ENCODE results near the gene PHF10. TPM values are rescaled to one million over a fixed set of nuclear protein-coding genes. Genes with fewer than 3 reads are reported as not detected.
"Not testable (repeated sequence)": the region's sequence is repeated elsewhere in the genome, so short reads cannot be mapped to it uniquely, and the experiment has no call there.

PHF10 gene
- total RNA-seq, result 72.2 TPM

DNA sequence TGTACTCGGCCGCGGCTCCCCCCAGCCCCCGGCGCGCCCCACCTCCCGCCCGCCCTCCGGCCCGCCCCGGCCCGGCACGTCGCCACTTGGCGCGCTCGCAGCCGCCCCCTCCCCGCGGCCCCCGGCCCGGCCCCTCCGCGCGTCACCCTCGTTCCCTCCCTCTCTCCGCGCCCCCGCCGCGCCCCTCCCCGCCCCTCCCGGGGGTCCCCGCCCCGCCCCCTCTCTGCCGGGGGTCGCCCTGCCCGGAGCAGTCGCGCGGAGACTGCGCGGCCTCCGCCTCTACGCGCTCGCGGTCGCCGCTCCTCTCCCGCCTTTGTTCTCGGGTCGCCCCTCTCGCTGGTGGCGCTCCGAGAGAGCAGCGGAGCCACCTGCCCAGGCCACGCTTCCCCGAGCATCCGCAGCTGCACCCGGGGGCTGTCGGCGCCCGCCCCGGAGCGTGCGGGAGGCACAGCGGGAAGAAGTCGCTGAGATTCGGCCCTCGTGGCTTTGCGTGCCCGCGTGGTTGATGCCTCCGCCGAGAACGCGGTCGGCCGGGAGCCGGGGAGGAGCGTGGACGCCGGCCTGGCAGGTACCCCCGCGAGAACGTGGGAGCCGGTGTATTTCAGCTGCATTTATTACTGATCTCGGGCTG, at the start of gene PHF10:
Gene PHF10, minus strand, starts transcription at position 7 of the 631 bp plus-strand sequence. CDS start 569 bp downstream, outside the sequence.
- peak; percentile 92 for DNase-seq

DNA sequence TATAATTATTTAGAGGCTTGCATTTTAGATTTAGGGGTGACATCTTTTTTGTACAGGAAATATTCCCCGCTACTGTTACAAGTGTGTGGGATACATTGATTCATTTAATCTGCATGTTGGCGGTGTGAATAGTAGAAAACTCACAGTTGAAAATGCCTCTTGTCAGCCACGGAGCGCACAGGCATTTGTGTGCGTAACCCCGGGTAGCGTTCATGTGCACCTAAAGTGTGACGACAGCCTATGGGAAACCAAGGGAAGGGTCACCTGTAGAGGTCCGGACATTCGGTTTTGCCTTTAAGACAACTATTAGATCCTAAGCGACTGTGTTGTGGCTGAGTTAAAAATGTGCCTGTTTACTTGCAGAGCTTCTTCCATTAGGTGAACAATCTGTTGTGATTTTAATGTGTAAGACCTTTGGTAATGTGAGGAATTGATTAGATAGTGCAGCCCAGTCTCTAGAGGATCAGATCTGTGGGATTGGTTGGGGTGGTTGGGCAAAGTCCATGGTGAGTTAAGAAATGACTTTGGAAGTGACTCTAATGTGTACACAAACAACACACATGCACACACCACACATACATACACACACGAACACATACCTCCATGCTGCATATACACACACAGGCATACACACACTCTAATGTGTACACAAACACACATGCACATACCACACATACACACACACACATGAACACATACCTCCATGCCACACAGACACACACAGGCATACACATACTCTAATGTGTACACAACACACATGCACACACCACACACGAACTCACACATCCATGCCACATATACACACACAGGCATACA, 42.8 kb upstream of the PHF10 start:
- no peak for DNase-seq

DNA sequence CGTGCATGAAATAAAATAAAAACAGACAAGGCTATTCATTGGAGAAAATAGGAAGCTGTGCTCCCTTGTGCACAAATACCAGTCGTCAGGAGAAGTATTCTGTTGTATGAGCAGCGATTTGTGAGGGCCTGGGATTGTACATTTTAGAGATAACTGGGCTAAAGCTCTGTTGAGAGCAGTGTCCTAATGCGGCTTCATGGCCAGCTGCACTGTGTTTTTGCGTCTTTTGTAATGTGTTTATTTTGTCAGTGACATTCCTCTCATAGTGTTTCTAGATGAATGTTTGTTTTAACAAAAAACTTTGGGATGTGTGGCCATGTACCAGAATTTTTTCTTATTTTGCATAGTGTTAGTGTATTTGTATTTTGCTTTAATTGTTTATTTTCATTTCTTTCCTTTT, 41.9 kb upstream of the PHF10 start:
- no peak for DNase-seq

DNA sequence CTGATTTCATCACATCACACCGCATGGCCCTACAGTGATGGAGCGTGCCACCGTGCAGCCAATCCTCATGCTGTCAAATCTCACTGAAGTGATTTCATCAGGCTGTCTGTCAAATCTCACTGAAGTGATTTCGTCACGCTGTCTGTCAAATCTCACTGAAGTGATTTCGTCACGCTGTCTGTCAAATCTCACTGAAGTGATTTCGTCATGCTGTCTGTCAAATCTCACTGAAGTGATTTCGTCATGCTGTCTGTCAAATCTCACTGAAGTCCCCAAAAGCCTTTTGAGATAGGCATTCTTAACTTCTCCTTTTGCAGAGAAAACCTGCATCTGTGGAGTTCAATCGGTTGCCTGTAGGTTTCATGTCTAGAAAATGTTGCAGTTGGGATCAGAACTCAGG, 41.5 kb upstream of the PHF10 start:
- not testable (repeated sequence) for DNase-seq

DNA sequence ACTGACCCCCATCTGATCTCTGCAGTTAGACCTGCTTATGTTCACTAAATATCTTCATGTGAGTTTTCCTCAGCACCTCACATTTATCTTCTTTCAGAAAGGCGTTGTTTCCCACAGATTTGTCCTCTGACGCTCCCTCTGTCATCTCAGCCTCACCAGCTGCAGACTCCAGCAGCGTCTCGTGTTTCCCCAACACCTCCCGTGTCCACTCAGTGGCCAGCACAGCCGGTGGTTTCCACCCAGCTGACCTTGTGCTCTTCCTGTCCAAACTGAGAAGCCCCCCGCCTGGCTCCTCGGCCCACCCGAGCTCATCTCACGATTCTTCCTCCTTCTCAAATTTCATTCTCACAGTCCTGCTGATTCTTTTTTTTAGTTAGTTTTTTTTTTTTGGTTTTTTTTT, 39.6 kb upstream of the PHF10 start:
- no peak for DNase-seq

DNA sequence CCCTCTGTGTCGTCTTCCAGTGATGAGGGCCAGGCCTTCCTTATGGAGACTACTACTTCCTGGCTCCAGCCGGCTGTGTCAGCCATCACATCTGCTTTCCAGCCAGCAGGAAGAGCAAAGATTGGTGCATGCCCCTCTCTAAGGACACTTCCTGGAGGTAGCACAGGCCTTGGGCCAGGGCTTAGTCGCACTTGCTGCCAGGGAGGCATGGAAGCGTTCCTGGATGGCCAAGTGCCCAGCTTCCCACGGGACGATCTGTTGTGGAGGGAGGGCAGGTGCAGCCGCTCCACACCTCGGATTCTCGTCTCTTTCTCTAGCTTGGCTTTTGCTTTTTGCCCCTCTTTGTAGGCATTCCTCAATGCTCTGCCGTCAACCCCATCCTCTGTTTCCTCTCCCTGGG, 39.0 kb upstream of the PHF10 start:
- no peak for DNase-seq

DNA sequence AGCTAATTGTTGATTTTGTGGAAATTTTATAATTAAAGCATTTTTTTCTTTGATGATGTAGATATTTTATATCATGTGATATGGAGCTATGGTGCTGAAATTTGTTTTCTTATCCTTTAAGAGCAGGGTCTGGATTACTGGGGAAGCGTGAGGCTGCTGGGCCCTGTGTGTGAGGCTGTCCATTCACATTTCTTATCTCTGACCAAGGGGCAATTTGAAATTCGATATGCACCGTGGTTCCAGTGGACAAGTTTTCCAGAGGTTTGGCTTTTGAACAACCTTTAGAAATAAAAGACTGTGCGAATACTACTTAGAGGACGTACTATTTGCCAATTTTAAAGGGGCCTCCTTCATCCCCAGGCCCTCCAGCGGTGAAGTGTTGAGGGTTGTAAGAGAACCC, 30.9 kb upstream of the PHF10 start:
- DNase-seq, result no peak

DNA sequence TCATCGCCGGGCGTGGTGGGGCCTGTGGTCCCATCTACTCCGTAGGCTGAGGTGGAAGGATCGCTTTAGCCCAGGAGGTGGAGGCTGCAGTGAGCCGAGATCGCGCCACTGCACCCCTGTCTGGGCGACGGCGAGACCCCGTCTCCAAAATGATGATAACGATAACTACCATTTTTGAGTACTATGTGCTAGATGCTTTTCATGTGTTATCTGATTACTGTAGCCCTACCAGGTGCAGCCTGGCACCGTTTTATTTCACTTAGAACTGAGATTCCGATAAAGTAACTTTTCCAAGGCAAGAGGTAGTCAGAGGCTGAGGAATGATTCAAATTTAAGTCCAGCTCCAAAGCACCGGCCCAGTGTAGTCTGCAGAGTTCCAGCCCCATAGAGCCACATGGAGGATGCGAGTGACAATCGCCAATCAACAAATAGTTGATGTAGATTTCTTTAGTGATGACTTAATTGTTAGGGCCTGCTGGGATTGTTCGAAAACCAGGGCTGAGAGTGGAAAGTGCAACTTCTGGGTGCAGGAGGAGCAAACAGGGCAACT, 27.8 kb upstream of the PHF10 start:
- no peak for DNase-seq

DNA sequence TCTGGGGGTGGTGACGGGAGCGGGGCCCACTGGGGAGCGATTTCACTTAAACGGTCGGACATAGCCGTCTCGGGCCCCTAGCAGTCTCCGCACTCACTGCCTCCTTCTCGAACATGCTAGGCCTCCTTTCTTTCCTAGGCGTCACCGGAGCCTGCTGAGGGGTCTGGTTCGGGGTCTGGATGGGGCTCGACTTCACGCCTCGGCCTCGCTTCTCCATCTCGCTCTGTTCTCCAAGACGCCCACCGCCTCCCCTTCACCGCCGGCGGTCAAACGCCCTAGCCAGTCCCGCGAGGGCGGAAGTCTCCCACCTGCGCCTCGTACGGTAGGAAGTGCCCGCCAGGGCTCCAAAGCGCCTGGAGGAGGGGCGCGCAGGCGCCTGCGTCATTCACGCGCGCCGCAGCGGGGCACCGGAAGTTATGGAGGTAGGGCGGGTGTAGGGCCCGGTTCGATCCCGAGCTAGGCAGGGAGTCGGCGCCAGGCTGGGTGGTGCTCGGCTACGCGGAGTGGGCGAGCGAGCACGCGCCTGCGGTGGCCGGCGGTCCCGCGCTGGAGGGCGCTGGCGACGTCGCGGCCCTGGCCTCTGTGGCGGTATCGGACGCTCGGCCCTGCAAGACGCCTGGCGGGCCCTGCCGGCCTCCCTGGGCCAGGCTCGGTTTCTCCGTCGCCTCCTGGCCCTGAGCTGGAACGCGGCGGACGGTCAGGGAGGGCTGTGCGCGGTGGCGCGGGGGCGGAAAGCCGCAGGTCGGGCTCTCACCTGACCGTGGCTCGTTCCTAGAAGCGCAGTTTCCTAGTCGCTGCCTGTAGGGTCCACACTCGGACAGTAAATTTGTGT, 27.2 kb upstream of the PHF10 start, which contains the start of the genes DYNLT2 and ERMARD:
Gene DYNLT2, minus strand, starts transcription at position 331 of the 832 bp plus-strand sequence. Its CDS starts 114 bp downstream, at position 217.
Gene ERMARD, plus strand, starts transcription at position 381 of the 832 bp plus-strand sequence. Its CDS starts 36 bp downstream, at position 417.
- peak; percentile 97 for DNase-seq

DNA sequence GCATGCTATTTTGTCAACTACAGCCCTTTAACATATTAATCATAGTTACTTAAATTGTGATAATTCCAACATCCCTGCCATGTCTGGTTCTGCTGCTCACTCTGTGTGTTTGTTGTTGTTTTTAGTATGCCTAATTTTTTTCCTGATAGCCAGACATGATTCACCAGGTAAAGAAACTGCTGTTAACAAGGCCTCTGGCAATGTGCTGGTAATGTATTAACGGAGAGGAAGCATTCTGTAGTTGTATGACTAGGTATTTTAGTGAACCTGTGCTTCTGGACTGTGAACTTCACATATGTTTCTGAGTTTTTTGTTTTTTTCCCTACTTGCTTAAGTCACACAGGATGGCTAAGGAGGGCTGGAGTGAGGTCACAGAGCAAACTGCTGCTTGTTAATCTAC, 22.3 kb upstream of the PHF10 start:
- no peak for DNase-seq

DNA sequence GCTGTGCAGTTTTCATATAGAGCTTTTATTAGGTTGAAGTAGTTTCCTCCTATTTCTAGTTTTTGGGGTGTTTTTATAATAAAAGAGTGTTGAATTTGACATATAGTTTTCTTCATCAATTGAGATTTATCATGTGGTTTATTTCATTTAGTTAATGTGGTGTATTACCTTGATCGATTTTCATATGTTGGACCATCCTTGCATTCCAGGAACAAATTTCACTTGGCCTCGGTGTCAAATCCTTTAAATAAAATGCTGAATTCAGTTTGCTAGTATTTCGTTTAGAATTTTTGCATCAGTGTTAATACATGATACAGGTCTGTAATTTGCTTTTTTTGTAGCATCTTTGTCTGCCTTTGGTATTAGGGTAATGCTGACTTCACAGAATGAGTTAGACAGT, 21.1 kb upstream of the PHF10 start:
- no peak for DNase-seq

DNA sequence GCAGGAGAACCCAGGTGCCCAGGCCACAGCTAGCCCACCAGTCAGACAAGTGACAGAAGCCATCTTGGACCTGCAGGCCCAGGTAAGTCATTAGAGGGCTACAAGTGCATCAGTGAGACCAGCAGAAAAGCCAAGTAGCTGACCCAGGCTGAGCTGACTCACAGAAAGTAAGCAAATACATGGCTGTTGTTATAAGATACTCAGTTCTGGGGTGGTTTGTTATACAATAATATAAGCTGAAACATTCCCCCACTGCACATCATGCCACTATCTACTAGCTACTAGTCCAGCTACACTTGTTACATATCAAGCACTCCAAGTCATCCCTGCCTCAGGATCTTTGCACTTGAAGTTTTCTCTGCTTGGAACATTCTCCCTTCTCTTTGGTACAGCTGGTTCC, 17.0 kb upstream of the PHF10 start:
- no peak for DNase-seq

DNA sequence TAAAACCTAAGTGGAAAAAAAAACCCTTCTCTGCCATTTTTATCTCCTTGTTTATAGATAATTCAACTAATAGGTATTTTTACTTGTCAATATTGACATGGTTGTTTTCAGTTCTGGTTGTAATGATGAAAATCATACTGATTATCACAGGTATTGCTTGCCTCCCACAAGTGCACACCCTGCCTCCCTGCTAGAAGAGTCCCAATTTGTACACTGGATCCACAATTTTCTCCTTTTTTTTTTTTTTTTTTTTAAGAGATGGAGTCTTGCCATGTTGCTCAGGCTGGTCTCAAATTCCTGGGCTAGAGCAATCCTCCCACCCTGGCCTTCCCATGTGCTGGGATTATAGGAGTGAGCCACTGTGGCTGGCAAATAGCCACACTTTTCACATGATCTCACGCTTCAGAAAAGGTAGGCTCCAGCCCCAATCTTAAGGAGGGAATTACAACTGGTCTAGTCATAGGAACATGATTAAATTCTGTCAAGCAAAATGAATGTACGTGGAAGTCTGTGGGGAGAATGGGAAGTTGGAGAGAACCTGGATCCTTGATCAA, 14.8 kb upstream of the PHF10 start:
- peak; percentile 17 for DNase-seq

DNA sequence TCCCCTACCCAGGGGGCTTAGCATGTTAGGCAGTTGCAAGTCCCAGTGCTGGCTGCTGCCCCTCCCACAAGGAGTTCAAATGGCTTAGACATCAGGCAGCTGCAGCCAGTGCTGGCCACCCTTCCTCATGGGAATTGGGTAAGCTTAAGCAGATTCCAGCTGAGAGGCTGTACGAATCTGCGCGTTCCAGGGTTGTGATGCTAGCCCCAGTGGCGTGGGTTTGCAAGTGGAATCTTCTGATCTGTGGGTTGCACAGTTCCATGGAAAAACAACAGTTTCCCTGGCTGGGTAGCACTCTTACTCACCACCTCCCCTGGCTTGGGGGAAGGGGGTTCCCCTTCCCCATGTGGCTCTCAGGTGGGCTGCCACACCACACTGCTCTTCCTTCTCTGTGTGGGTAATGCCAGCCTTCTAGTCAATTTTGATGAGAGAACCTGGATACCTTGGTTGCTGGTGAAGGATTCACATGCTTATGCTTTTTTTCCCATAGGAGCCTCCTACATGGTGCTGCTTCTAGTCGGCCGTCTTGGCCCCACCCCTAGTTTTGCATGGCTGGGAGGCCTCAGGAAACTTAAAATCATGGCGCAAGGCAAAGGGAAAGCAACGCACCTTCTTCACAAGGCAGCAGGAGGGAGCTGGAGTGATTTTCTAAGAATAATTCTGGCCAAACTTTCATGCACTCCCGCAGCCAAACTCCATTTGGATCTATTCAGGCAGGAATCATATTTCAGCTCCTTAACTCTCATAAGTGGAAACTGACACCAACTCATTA, 14.1 kb upstream of the PHF10 start:
- peak; percentile 71 for DNase-seq

DNA sequence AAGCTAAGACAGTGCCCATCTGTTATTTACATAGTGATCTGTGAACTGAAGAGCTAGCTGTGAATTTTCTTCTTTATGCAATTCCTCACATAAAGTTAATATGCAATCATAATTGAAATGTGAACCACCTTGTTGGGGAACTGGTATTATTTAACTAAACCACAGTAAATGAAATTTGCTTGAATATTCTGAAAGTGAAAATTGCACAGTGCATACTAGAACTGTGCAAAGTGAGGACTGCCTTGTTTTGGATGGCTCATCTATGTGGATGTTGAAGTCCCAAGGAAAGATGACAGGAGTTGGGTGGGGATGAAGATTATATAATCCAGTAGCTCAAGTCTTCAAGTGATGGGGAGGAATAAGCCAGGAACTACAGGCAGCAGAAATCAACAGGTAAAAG, 5.7 kb upstream of the PHF10 start:
- DNase-seq, result no peak

DNA sequence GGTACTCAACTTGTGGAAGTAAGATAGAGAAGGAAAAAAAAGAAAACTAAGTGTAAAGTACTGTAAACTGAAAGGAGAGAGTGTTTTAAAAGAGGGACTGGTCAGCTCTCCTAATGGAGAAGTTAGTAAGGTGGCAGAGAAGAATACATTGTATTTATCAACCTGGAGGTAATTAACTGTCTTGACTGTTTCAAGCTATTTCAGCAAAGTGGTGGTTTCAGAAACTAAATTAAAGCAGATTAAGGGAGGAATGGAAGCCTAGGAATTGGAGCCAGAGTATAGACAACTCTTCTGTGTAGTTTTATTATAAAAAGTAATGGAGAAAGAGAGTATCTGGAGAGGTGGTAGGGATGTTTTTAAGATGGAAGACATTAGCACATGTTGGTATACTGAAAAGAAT, 2.7 kb upstream of the PHF10 start:
- DNase-seq, result no peak

DNA sequence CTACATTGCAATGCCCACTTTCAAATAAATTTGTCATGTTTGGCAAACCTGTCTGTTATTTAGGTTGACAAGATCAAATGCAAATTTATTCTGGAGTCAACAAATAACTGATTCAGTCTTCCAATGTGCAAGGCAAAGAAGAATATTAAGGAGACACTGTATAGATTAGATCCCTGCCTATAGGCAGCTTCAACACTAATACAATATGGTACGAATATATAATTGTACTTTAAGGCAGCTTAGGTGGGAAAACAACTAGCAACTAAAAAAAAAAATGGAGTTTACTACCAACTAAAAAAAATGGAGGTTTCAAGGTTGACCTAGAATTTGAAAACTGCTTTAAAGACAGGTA, 1.7 kb upstream of the PHF10 start:
- DNase-seq, result no peak

DNA sequence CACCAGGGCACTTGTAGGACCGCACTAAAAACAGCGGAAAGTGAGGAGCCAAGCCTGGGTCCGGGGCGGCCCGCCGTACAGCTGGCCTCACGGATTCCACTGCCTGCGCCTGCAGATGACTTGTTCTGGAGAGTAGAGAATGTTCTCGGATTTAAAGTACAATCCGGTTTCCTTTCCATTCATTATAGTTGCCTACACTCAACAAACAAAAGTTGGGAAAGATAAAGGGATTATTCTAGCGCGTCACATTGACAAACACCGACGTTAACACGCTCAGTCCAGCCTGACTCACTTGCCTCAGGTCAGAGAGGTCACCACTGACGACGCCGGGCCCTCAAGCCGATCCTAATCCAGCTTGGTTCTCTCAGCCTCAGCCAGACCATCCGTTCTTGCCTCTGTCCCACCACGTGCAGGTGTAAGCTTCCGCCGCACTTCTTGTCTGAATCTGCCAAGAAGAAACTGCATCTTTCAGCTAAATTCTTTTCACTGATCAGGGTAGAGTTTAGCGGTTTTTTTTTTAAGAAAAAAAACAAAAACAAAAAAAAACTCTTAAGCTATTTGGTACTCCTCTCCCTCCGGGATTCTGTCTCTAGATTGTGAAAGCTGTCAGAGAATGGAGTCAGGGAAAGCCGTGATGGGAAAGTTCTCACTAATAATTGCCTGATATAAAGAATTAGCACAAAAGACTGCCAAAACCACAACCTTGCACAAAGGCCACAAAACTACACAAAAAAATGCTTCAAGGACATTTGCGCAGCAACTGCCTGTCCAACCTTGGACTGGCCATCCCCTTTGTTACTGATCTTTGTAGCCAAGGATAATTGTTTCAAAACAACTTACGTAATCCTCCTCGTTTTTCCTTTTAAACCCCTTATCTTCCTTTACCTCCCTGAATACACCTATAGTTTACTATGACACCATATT, 1.1 kb upstream of the PHF10 start:
- peak; percentile 62 for DNase-seq

DNA sequence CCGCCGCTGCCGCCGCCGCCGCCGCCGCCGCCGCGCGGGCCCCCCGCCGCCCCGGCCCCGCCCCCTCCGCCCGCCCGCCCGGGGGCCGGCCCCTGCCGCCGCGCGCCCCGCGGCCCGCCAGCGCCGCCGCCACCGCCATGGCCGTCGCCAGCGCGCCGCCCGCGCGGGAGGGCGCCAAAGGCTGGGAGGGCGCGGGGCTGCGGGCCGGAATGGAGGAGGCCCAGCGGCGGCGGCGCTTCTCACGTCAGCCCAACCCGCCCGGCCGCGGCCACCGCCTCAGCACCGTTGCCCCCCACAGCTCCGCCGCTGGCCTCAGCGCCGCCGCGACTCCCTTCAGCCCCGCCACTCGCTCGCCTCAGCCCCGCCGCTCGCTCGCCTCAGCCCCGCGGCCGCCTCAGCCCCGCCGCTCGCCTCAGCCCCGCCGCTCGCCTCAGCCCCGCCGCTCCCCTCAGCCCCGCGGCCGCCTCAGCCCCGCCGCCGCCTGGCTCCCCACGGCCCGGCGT, 258 bp downstream of the PHF10 start:
- DNase-seq, result peak; percentile 59

Measured in tongue (tissue), 2 donors.